Natural killer cell (primary cell): Measurements from ENCODE around the gene HSF2BP. TPM values are rescaled to one million over a fixed set of nuclear protein-coding genes. Genes with fewer than 3 reads are reported as not detected.

Source experiments
- ATAC-seq, 3 donors: fragments of 150-1000 bp in 2 of 3; fragments of 200-7000 bp in 1 of 3; cut with Tn5 transposase; 1 replicate in 1 of 3; 2 replicates in 2 of 3; pipeline ENCODE4 v1.10.0; 2021; ENCODE audit warnings: mild to moderate bottlenecking in 2 of 3, moderate library complexity in 2 of 3
- DNase-seq, 2 donors: peaks; one replicate each; pipeline versions ENCODE4 v3.0.0 to v3.0.0-alpha.2; 2013 to 2021; ENCODE audit warnings: mixed read lengths in 1 of 2
- H3K27ac ChIP-seq: one replicate; pipeline ENCODE4 v1.5.1; 2013; ENCODE audit warnings: mild to moderate bottlenecking, low read length
- H3K27me3 ChIP-seq: one replicate; pipeline ENCODE4 v1.6.1; 2013; ENCODE audit warnings: low read length; ENCODE audit not compliant: control insufficient read depth, insufficient read depth
- H3K36me3 ChIP-seq: one replicate; pipeline ENCODE4 v1.6.1; 2013; ENCODE audit warnings: low read length; ENCODE audit not compliant: control insufficient read depth, insufficient read depth
- H3K4me1 ChIP-seq: one replicate; pipeline ENCODE4 v1.6.1; 2013; ENCODE audit warnings: low read length; ENCODE audit not compliant: control insufficient read depth, insufficient read depth
- H3K4me3 ChIP-seq: one replicate; pipeline ENCODE4 v1.5.1; 2013; ENCODE audit warnings: low read length
- H3K9me3 ChIP-seq: one replicate; pipeline ENCODE4 v1.6.1; 2013; ENCODE audit warnings: low read length; ENCODE audit not compliant: control insufficient read depth, insufficient read depth
- H3K27ac Mint-ChIP-seq, 2 donors: one replicate each; pipeline ENCODE4 v1.8.0; 2022; ENCODE audit warnings: mild to moderate bottlenecking in 2 of 2, mixed read lengths in 2 of 2, moderate library complexity in 1 of 2
- H3K27me3 Mint-ChIP-seq, 2 donors: one replicate each; pipeline ENCODE4 v1.8.0; 2022; ENCODE audit warnings: low read depth in 2 of 2, mixed read lengths in 2 of 2
- H3K36me3 Mint-ChIP-seq: one replicate; pipeline ENCODE4 v1.8.0; 2022; ENCODE audit warnings: mixed read lengths
- H3K4me1 Mint-ChIP-seq, 2 donors: one replicate each; pipeline ENCODE4 v1.8.0; 2022; ENCODE audit warnings: mixed read lengths in 2 of 2
- H3K4me3 Mint-ChIP-seq: one replicate; pipeline ENCODE4 v1.8.0; 2022; ENCODE audit warnings: mild to moderate bottlenecking, moderate library complexity, mixed read lengths
- H3K9me3 Mint-ChIP-seq, 2 donors: one replicate each; pipeline ENCODE4 v1.8.0; 2022; ENCODE audit warnings: mixed read lengths in 2 of 2
- CTCF ChIP-seq: fragments of 200-600 bp; IDR thresholded peaks from one replicate; pipeline ENCODE4 v1.8.0; 2022; ENCODE audit warnings: antibody characterized with exemption
- WGBS: methylation state at CpG from one replicate; pipeline ENCODE4 v1.1.7; 2013; ENCODE audit warnings: missing lambda C conversion rate; ENCODE audit not compliant: insufficient coverage; 5-methylcytosine and 5-hydroxymethylcytosine counted together
- intact Hi-C: fragments of 100-400 bp; cut with micrococcal nuclease; formaldehyde crosslinking; loops from one replicate; pipeline ENCODE4 v1.14.2; 2022
- total RNA-seq, 4 donors: library from RNA; stranded (reverse); fragments of 120-200 nt in 1 of 4; gene quantifications; one replicate each; pipeline versions ENCODE4 v1.2.3 to v1.2.4, GENCODE V29; 2013 to 2022

Gene HSF2BP
- total RNA-seq, 3 donors from 2014 or later (not counting 1 experiment from before 2014, with no cell fraction given): 0.33 to 0.39 TPM; not detected in 1

- no peak overlapping the region for H3K4me3 Mint-ChIP-seq
- WGBS: 74% methylated on average over 7 of the region's 7 CpGs
- no peak for TF ChIP-seq CTCF
Measured at GRCh38 chr21:43667191-43667904, 8.1 kb upstream of the HSF2BP start.

GRCh38 chr21:43665879-43666278 lies 6.6 kb upstream of the HSF2BP start:
- H3K4me1 Mint-ChIP-seq: peaks cover 30 to 31% of the 10 kb centered on the region in 2 donors

More at GRCh38 chr21:43667191-43667904, 8.1 kb upstream of the HSF2BP start:
- peaks cover 18 to 19% of the 10 kb centered on the region in 2 donors for H3K4me1 Mint-ChIP-seq
- no peak overlapping the region for H3K27ac Mint-ChIP-seq
- Histone ChIP-seq H3K4me3 (no peak overlapping the region), H3K9me3 (no peaks in the 10 kb centered on the region), H3K27ac (no peak overlapping the region), H3K27me3 (no peaks in the 10 kb centered on the region), H3K36me3 (peaks cover 26% of the 10 kb centered on the region), H3K4me1 (no peaks in the 10 kb centered on the region)
- ATAC-seq (no peak), DNase-seq (no peak)
- no peaks in the 10 kb centered on the region for H3K36me3 Mint-ChIP-seq
- H3K9me3 Mint-ChIP-seq: no peaks in the 10 kb centered on the region
- H3K27me3 Mint-ChIP-seq: no peaks in the 10 kb centered on the region
- intact Hi-C loops: no loop called here

GRCh38 chr21:43664358-43664757 lies 5.1 kb upstream of the HSF2BP start:
- intact Hi-C loops: no loop called here
- no peak overlapping the region for H3K4me3 Mint-ChIP-seq

More at GRCh38 chr21:43665879-43666278, 6.6 kb upstream of the HSF2BP start:
- no peaks in the 10 kb centered on the region for H3K9me3 Mint-ChIP-seq
- H3K9me3 ChIP-seq: no peaks in the 10 kb centered on the region
- H3K4me3 ChIP-seq: no peak overlapping the region
- H3K36me3 ChIP-seq: peaks cover 21% of the 10 kb centered on the region
- no peak overlapping the region for H3K4me3 Mint-ChIP-seq
- no peaks in the 10 kb centered on the region for H3K36me3 Mint-ChIP-seq
- TF ChIP-seq CTCF: no peak
- H3K4me1 ChIP-seq: peaks cover 5% of the 10 kb centered on the region
- no peak overlapping the region for H3K27ac Mint-ChIP-seq
- H3K27ac ChIP-seq: no peak overlapping the region
- H3K27me3 Mint-ChIP-seq: no peaks in the 10 kb centered on the region
- intact Hi-C loops: no loop called here
- H3K27me3 ChIP-seq: no peaks in the 10 kb centered on the region
- DNase-seq (no peak), ATAC-seq (no peak)
- WGBS: 81% methylated on average over 4 of the region's 4 CpGs

More at GRCh38 chr21:43664358-43664757, 5.1 kb upstream of the HSF2BP start:
- peaks cover 14% of the 10 kb centered on the region for H3K36me3 ChIP-seq
- ATAC-seq (no peak), DNase-seq (no peak)
- H3K4me1 Mint-ChIP-seq: peaks cover 42 to 44% of the 10 kb centered on the region in 2 donors
- no peaks in the 10 kb centered on the region for H3K27me3 Mint-ChIP-seq
- TF ChIP-seq CTCF: no peak
- H3K27ac ChIP-seq: no peak overlapping the region
- no peak overlapping the region for H3K4me3 ChIP-seq
- H3K9me3 Mint-ChIP-seq: no peaks in the 10 kb centered on the region
- WGBS: 34% methylated on average over 3 of the region's 4 CpGs
- no peaks in the 10 kb centered on the region for H3K36me3 Mint-ChIP-seq
- H3K27me3 ChIP-seq: no peaks in the 10 kb centered on the region
- no peak overlapping the region for H3K27ac Mint-ChIP-seq
- H3K9me3 ChIP-seq: no peaks in the 10 kb centered on the region
- H3K4me1 ChIP-seq: peaks cover 15% of the 10 kb centered on the region
